GM10266 (cell line): ENCODE data around the gene CREB5.

Source experiments
- DNase-seq: peaks from one replicate; pipeline ENCODE4 v3.0.0; 2012; ENCODE audit errors: extremely low spot score
- TF ChIP-seq, protein P1 (sequence below): IDR thresholded peaks from 2 replicates; pipeline ENCODE4 v1.5.1; 2012; ENCODE audit warnings: mild to moderate bottlenecking, low read depth; ENCODE audit not compliant: control insufficient read depth, insufficient read depth; ENCODE audit errors: missing control alignments

CREB5 gene

GRCh38 chr7:28754447-28754846, 342.1 kb downstream of the CREB5 start:
- no peak for DNase-seq
- TF ChIP-seq, protein P1, sequence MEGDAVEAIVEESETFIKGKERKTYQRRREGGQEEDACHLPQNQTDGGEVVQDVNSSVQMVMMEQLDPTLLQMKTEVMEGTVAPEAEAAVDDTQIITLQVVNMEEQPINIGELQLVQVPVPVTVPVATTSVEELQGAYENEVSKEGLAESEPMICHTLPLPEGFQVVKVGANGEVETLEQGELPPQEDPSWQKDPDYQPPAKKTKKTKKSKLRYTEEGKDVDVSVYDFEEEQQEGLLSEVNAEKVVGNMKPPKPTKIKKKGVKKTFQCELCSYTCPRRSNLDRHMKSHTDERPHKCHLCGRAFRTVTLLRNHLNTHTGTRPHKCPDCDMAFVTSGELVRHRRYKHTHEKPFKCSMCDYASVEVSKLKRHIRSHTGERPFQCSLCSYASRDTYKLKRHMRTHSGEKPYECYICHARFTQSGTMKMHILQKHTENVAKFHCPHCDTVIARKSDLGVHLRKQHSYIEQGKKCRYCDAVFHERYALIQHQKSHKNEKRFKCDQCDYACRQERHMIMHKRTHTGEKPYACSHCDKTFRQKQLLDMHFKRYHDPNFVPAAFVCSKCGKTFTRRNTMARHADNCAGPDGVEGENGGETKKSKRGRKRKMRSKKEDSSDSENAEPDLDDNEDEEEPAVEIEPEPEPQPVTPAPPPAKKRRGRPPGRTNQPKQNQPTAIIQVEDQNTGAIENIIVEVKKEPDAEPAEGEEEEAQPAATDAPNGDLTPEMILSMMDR = no peak

GRCh38 chr7:28755255-28755654, 342.9 kb downstream of the CREB5 start:
- TF ChIP-seq, protein P1 = no peak
- DNase-seq = no peak

- TF ChIP-seq, protein P1 = no peak
- DNase-seq = no peak
Measured at GRCh38 chr7:28758186-28758585, 345.9 kb downstream of the CREB5 start.

GRCh38 chr7:28759475-28759971, 347.2 kb downstream of the CREB5 start:
- TF ChIP-seq, protein P1 = no peak
- DNase-seq = no peak

- no peak for DNase-seq
- TF ChIP-seq, protein P1 = no peak
Measured at GRCh38 chr7:28761505-28761904, 349.2 kb downstream of the CREB5 start.

- DNase-seq = no peak
- TF ChIP-seq, protein P1 = no peak
Measured at GRCh38 chr7:28762651-28763050, 350.3 kb downstream of the CREB5 start.

- no peak for DNase-seq
- TF ChIP-seq, protein P1 = no peak
Measured at GRCh38 chr7:28766359-28766758, 354.0 kb downstream of the CREB5 start.

- DNase-seq = no peak
- TF ChIP-seq, protein P1 = no peak
Measured at GRCh38 chr7:28767356-28767755, 355.0 kb downstream of the CREB5 start.
